COLO829 (cell line): ENCODE measurements around the gene NFATC3.
"Not testable (repeated sequence)": the region's sequence is repeated elsewhere in the genome, so short reads cannot be mapped to it uniquely, and the experiment has no call there.

Source experiments
- DNase-seq: peaks from one replicate; pipeline ENCODE4 v3.0.0; 2012; ENCODE audit warnings: low spot score

The NFATC3 gene

DNA sequence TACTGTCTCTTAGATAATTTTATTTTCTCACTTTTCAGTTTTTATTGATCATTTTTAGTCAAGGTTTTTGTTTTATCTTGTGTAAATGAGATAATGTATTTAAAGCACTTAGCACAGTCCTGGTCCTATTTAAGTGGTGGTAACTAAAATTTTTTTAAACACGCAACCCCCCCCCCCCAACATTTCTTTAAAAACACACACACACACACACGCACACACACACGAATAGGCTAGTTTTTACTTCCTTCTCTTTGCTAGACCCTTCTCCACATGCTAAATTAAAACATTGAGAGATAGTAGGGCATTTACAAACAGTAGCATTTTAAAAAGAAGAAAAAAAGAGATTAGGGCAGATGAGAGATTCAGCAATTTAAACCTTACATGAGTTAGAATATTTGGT is 5.0 kb downstream of the NFATC3 start:
- DNase-seq = no peak

DNA sequence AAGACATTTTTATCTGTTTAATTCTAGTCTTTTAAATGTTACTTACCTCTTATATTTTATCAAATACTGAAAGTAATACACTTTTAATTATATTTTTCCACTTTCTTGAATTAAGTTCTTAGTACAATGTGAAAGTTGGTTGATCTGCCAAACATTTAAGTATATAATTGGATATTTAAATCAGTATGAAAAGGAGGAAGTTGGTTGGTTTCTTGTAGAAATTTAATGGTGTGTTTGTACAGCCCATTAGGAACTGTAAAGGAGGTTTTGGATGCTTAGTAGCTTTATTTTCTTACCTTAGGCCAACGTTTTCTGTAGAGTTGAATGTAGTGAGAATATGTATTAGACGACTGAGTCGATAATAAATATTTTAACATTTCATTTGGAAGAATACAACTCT is 5.4 kb downstream of the NFATC3 start:
- DNase-seq = no peak

DNA sequence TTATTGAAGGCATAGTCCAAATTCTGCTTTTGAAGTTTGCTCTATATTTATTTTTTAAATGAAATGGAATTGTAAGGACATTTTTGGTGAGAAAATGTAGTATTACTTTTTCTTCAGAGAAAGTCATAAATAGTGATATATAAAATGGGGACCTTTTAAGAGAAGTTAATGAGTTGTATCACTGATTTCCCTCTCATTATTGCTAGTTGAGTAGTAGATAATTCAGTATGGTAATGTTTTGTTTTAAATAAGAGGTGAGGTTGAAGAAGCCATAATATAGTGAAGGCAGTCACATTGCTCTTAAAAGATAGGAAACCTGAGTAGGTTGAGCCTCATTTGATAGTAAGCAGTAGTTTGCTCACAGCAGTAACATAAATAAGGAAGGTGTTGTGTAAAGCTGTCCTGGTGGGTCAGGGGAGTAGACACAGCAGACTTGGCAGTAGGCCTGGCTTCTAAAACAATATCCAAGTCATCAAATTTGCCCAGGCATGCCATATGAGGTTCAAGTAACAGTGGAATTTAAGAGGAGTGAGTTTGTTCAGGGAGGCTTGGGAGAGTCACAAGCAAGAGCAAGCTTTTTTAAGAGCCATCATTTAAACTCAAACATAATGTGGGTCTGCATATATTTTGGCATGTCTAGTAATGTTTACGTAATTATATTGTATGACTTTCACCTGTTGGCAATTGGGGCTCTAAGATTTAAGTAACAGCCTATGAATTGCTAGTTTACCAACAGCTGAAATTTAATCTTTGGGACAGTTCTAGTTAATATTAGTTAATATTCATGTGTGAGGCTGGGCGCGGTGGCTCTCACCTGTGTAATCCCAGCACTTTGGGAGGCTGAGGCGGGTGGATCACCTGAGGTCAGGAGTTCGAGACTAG is 6.5 kb downstream of the NFATC3 start:
- no peak for DNase-seq

DNA sequence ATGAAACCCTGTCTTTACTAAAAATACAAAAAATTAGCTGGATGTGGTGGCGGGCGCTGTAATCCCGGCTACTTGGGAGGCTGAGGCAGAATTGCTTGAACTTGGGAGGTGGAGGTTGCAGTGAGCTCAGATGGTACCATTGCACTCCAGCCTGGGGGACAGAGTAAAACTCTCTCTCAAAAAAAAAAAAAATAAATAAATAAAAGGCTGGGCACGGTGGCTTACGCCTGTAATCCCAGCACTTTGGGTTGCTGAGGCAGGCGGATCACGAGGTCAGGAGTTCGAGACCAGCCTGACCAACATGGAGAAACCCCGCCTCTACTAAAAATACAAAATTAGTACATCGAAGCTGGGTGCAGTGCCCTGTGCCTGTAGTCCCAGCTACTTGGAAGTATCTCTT is 7.1 kb downstream of the NFATC3 start:
- not testable (repeated sequence) for DNase-seq

DNA sequence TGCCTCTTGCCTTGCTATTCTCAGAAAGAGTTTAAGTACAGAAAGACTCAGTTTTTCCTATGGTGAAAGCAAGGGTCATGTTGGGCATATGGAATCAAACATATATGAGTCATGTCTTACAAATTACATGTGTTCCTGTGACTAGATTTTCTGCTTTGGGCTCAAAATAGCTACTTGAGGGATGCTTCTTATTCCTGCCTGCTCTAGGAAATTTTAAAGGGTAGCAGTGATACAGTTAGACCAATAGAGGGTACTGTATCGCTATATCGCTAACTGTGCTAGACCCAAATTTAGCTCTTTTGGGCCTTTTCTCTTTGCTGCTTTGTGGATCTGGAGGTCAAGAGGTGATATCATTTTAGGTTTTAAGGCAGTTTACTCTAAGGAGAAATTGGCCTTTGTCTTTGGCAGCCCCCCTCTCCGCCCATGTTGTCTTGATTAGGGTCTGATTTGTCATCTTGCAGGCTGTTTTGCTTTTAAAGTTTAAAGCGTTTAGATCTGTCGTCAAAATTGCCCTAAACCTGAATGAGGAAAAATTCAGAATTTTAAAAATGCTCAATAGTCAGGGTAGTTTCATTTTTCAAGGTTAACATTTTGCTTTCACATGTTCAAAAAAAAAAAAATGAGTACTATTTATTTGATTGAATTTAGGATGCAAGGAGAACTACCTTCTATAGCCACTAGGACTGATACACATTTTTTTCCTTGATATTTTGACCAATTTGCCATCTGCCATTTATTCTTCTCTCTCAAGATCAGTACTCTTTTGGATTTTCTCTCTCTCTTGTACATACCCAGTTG is 8.8 kb downstream of the NFATC3 start:
- no peak for DNase-seq

DNA sequence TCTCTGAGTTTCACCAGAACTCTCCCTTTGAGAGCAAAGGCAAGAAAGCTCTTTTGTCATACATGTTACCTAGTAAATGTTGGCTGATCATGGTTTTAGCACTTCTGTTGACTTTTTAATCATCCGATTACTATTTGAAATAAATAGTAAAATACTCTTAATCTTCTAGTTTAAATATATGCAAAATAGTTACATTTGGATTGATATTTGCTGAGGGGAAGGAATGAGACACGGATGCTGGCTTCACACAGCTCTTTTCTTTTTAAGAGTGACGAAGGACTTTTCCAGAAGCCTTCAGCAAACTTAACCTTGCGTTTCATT is 9.4 kb downstream of the NFATC3 start:
- no peak for DNase-seq

DNA sequence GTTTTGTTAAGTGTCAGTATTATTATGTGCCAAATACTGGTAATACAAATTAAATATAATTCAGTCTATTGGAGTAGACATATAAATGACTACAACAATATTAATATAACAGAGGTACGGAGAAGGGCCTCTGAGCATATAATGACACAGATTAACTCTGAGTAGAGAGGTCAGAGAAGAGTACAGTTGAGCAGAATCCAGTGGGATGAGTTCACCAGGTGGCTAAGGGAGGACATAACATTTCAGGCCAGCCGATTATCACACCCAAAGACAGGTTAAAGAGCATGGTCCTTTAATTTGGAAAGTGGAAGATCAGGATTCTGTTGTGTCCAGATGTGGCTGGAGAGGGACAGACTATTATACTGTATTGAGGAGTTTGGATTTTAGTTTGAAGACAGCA is 11.3 kb downstream of the NFATC3 start:
- no peak for DNase-seq

DNA sequence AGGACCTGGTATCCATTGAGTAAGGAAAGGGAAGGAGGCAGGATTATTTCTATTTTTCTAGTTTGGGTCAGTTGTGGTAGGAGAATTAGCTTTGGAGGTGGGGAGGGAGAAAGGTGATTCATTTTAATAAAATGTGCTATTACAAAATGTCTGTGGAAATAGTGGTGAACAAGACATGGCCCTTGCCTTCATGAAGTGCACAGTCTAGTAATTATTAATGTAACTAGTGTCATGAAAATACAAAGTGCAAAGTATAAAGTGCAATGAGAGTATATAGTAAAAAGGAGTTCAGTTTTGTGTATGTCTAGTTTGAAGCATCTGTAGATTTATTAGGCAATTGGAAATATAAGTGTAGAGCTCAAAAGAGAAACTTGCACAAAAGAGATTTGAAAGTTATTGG is 11.9 kb downstream of the NFATC3 start:
- no peak for DNase-seq

DNA sequence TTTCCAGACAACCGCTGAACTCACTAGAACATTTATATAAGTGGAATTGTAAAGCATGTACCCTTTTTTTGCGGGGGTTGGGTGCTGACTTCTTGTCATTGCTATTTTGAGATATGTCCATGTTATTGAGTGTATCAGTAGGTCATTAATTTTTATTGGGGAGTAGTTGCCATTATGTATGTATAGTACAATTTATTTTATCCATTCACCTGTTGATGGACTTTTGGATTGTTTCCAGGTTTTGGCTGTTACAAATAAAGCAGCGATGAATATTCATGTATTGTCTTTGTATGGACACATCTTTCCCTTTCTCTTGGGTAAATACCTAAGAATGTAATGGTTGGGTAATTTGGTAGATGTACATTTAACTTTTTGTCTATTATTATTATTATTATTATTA is 12.7 kb downstream of the NFATC3 start:
- DNase-seq = no peak

DNA sequence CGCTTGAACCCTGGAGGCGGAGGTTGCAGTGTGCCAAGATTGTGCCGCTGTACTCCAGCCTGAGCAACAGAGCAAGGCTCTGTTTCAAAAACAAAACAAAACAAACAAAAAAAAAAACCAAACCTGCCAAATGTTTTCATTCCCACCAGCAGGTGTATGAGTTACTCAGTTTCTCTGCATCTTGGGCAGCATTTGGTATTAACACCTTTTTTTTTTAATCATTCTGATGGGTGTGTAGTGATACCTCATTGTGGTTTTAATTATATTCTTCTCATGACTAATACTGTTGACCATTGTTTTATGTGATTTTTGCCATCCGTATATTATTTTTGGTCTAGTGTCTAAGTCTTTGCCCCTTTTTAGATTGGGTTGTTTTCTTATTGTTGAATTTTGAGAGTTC is 15.3 kb downstream of the NFATC3 start:
- no peak for DNase-seq

DNA sequence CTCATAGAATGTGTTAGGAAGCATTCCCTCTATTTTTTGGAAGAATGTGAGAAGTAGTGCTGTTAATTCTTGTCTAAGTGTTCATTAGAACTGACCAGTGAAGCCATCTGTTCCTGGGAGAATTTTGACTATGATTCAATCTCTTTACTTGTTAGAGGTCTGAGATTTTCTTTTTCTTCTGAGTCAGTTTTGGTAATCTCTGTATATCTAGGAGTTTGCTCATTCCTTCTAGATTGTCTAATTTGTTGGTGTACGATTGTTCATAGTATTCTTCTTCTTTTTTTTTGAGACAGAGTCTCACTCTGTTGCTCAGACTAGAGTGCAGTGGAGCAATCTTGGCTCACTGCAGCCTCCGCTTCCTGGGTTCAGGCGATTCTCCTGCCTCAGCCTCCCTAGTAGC is 20.4 kb downstream of the NFATC3 start:
- no peak for DNase-seq

DNA sequence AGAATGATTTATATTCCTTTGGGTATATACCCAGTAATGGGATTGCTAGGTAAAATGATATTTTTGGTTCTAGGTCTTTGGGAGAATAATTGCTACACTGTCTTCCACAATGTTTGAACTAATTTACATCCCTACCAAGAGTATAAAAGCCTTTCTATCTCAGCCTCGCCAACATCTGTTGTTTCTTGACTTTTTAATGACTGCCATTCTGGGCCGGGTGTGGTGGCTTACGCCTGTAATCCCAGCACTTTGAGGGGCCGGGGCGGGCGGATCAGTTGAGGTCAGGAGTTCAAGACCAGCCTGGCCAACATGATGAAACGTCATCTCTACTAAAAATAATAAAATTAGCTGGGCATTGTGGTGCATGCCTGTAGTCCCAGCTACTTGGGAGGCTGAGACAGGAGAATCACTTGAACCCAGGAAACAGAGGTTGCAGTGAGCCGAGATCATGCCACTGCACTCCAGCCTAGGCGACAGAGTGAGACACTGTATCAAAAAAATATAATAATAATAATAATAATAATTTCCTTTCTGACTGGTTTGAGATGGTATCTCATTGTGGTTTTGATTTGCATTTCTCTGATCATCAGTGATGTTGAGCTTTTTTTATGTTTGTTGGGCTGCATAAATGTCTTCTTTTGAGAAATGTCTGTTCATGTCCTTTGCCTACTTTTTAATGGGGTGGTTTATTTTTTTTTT is 22.2 kb downstream of the NFATC3 start:
- DNase-seq = not testable (repeated sequence)

DNA sequence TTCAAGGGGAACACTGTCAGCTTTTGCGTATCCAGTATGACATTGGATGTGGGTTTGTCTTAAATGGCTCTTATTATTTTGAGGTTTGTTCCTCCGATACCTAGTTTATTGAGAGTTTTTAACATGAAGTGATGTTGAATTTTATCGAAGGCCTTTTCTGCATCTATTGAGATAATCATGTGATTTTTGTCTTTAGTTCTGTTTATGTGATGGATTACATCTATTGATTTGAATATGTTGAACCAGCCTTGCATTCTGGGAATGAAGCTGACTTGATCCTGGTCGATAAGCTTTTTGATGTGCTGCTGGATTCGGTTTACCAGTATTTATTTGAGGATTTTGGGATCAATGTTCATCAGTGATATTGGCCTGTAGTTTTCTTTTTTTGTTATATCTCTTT is 24.0 kb downstream of the NFATC3 start:
- not testable (repeated sequence) for DNase-seq

DNA sequence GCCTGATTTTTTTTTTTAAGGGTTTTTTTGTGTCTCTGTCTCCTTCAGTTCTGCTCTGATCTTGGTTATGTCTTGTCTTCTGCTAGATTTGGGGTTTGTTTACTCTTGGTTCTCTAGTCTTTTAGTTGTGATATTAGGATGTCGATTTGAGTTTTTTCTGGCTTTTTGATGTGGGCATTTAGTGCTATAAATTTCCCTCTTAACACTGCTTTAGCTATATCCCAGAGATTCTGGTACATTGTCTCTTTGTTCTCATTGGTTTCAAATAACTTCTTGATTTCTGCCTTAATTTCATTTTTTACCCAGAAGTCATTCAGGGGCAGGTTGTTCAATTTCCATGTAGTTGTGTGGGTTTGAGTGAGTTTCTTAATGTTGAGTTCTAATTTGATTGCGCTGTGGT is 25.4 kb downstream of the NFATC3 start:
- not testable (repeated sequence) for DNase-seq

DNA sequence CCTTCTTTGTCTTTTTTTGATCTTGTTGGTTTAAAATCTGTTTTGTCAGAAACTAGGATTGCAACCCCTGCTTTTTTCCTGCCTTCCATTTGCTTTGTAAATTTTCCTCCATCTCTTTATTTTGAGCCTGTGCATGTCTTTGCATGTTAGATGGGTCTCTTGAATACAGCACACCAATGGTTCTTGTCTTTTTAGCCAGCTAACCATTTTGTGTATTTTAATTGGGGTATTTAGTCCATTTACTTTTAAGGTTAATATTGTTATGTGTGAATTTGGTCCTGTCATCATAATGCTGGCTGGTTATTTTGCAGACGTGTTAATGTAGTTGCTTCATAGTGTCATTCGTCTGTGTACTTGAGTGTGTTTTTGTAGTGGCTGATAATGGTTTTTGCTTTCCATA is 26.2 kb downstream of the NFATC3 start:
- DNase-seq = no peak

DNA sequence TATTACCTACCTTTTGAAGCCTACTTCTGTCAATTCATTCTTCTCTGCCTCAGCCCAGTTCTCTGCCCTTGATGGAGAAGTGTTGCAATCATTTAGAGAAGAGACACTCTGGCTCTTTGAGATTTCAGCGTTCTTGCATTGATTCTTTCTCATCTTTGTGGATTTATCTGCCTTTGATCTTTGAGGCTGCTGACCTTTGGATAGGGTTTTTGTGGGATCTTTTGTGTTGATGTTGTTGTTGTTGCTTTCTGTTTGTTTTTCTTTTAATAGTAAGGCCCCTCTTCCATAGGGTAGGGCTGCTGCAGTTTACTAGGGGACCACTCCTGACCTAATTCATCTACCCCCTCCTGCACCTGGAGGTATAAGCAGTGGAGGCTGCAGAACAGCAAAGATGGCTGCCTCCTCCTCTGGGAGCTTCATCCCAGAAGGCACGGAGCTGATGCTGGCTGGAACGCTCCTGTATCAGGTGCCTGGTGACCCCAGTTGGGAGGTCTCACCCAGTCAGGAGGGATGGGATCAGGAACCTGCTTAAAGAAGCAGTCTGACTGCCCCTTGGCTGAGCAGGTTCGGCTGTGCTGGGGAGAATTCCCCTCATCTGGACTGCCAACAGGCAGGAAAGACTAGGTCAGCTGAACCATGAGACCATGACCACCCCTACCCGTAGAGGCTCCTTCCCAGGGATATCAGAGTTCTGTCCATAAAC is 28.0 kb downstream of the NFATC3 start:
- DNase-seq = no peak

DNA sequence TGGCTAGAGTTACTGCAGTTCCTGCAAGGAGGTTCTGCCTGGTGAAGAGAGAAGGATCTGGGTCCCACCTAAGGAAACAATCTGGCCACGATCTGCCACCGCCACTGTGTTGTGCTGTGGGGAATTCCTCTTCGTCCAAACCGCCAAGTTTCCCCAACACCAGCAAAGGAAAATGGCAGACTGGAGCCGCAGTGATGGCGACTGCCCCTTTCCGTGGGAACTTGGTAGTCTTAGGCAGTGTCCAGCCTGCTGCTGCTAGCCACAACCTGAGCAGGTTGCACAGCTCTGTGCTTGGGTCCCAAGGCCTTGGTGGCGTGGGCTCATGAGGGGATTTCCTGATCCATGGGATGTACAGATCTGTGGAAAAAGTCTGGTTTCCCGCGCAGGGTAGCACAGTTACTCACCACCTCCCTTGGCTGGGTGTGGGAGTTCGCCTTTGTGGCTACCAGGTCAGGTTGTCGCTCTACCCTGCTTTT is 28.6 kb downstream of the NFATC3 start:
- DNase-seq = no peak

DNA sequence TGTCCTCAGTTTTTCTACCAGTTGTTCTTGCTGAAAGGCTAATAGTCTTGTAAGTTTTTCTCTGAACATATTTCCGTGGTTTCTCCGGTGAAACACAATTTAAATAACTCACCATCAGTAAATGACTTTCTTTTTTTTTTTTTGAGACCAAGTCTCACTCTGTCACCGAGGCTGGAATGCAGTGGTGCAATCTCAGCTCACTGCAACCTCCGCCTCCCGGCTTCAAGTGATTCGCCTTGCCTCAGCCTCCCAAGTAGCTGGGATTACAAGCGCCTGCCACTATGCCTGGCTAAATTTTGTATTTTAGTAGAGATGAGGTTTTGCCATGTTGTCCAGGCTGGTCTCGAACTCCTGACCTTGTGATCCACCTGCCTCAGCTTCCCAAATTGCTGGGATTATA is 29.8 kb downstream of the NFATC3 start:
- DNase-seq = not testable (repeated sequence)

DNA sequence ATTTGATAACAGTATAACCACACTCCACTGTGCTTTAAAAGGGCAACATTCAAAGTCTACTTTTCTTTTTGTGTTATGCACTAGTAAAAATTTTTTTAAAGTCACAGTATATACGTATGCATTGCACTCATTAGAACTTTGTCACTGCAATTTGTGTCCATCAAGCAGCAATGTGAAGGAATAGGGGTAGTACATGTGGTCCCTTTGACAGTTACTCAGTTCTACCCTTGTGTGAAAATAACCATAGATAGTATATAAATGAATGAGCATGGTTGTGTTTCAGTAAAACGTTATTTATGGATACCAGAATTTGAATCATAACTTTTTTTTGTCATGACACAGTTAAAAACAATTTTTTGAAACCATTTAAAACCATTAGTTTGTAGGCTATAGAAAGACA is 30.7 kb downstream of the NFATC3 start:
- DNase-seq = no peak

DNA sequence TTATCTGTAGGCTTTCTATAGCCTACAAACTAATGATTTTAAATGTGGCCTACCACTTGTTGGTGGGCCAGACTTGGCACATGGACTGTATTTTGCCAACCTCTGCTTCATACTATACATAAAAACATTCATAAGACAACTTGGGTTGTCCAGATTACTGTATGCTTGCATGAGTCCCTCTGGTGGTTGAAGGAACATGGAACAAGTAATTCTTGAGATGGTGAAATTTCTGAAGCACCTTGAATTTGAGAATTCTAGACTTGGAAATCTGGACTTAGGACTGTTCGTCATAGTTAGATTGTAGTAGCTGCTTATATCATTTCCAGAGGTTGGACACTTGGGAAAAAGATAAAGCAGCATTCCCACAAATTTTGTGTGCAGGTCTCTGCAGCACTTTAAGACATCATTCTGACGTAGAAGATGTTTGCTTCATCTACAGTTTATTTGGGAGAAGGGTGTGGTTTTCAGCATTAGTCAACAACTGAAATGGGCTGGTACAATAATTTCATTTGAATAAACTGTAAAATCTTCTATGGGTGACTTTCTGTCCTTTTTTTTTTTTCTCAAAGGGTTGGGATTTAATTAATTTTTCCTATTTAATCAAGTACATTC is 31.2 kb downstream of the NFATC3 start:
- DNase-seq = no peak

DNA sequence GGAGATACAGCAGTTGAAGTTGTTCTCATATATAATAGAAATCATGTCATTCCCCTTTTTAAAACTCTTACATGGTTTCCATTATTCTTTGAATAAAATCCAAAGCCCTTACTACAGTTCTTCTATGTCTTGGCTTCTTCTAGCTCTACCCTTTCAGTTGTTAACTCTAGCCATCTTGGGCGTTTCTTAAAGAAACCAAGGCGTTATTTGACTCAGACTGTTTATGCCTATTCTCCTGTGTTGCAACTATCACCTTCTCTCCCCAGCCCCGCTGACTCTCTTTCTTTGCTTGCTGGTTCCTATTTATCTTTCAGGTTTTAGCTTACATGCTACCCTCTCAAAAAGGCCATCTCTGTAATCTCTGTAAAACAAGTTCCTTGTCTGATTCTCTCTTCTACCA is 32.7 kb downstream of the NFATC3 start:
- no peak for DNase-seq

DNA sequence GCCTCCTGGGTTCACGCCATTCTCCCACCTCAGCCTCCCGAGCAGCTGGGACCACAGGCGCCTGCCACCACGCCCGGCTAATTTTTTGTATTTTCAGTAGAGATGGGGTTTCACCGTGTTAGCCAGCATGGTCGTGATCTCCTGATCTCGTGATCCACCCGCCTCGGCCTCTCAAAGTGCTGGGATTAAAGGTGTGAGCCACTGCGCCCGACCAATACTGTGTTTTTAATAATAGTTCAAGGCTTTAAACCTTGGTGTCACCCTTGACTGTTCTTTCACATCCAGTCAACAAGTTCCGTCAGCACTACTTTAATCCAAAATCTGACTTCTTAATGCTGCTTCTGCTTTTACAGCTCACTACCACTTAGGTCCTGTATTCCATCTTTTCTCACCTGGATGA is 33.8 kb downstream of the NFATC3 start:
- DNase-seq = not testable (repeated sequence)
